Measurements from ENCODE around the gene PLEKHA1. TPM values are rescaled to one million over a fixed set of nuclear protein-coding genes. Genes with fewer than 3 reads are reported as not detected.

The PLEKHA1 gene
- total and polyA plus RNA-seq, 2 donors (not counting 3 experiments of a cell fraction or from before 2014, with no cell fraction given) = 21.6 to 58.8 TPM

- dilution Hi-C loops (cut with MboI; ENCODE audit: extremely low pct_ligation_motif_present, low sequenced_read_pairs) (no loop called here), intact Hi-C loops (cut with micrococcal nuclease) (no loop called here)
- Histone ChIP-seq H3K36me3 (ENCODE audit: control insufficient read depth in 2 of 2, extremely low read depth in 1 of 2, insufficient read depth in 2 of 2, low read length in 2 of 2) (peaks cover 0 to 4% of the 10 kb centered on the region in 2 experiments), H3K9ac (replicated peaks; ENCODE audit: extremely low read depth, insufficient read depth, low read length) (no peak overlapping the region), H4K20me1 (replicated peaks; ENCODE audit: control insufficient read depth, extremely low read depth, insufficient read depth, low read length) (no peaks in the 10 kb centered on the region), H2AFZ (ENCODE audit: low read depth, low read length) (no peak overlapping the region), H3K4me1 (ENCODE audit: control insufficient read depth, extremely low read depth, insufficient read depth, low read length) (peaks cover 2% of the 10 kb centered on the region), H3K27me3 (ENCODE audit: control insufficient read depth in 2 of 2, insufficient read depth in 2 of 2, low read length in 2 of 2) (no peaks in the 10 kb centered on the region), H3K4me3 (replicated peaks in 1 of 3; ENCODE audit: insufficient read depth in 1 of 3, low read depth in 1 of 3, low read length in 3 of 3) (no peak overlapping the region), H3K4me2 (ENCODE audit: insufficient read depth, low read length) (no peak overlapping the region), H3K9me1 (replicated peaks; ENCODE audit: control insufficient read depth, extremely low read depth, insufficient read depth, low read length) (no peaks in the 10 kb centered on the region), H3K9me3 (replicated peaks; ENCODE audit: control insufficient read depth, insufficient read depth, low read length) (no peaks in the 10 kb centered on the region), H3K27ac (ENCODE audit: insufficient read depth, low read depth, low read length) (no peak overlapping the region), H3K79me2 (ENCODE audit: control insufficient read depth, insufficient read depth, low read length) (no peaks in the 10 kb centered on the region)
- no peak for FAIRE-seq
- no TSS peak for BruUV-seq (replicated peaks)
- DNase-seq (ENCODE audit: low read depth, low spot score) = no peak
- TF ChIP-seq POLR2AphosphoS5 (IDR thresholded peaks at IDR 0.05; ENCODE audit: insufficient read depth, low read depth, low read length) (no peak), MYC (IDR thresholded peaks at IDR 0.05; ENCODE audit: low read depth, low read length) (no peak), EZH2 (IDR thresholded peaks at IDR 0.05; ENCODE audit: borderline replicate concordance, low read depth, low read length, severe bottlenecking) (no peak), POLR2A (IDR thresholded peaks at IDR 0.05; ENCODE audit: low read depth, low read length) (no peak)
- TF ChIP-seq, protein P1, sequence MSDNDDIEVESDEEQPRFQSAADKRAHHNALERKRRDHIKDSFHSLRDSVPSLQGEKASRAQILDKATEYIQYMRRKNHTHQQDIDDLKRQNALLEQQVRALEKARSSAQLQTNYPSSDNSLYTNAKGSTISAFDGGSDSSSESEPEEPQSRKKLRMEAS (IDR thresholded peaks at IDR 0.05; ENCODE audit: insufficient read depth, insufficient read length) = no peak
- TF ChIP-seq, protein P2, sequence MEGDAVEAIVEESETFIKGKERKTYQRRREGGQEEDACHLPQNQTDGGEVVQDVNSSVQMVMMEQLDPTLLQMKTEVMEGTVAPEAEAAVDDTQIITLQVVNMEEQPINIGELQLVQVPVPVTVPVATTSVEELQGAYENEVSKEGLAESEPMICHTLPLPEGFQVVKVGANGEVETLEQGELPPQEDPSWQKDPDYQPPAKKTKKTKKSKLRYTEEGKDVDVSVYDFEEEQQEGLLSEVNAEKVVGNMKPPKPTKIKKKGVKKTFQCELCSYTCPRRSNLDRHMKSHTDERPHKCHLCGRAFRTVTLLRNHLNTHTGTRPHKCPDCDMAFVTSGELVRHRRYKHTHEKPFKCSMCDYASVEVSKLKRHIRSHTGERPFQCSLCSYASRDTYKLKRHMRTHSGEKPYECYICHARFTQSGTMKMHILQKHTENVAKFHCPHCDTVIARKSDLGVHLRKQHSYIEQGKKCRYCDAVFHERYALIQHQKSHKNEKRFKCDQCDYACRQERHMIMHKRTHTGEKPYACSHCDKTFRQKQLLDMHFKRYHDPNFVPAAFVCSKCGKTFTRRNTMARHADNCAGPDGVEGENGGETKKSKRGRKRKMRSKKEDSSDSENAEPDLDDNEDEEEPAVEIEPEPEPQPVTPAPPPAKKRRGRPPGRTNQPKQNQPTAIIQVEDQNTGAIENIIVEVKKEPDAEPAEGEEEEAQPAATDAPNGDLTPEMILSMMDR (IDR thresholded peaks at IDR 0.05; ENCODE audit: extremely low read depth in 1 of 2, insufficient read depth in 1 of 2, low read depth in 1 of 2, low read length in 2 of 2) = no peak
- ChIA-PET CTCF (interaction anchor here (0.8 to 2.9 kb wide), 3 partner anchors 32 to 163 kb away, joined by 3 to 12 read pairs (median 4); no protein-coding TSS in a partner anchor), POLR2A (no interaction called here)
Observed at GRCh38 chr10:122402548-122403131, 28.1 kb downstream of the PLEKHA1 start.
